Loucy (cell line): ENCODE results near the gene CDK15.

Experiments
- H2AFZ ChIP-seq: fragments of 200-600 bp; sonication (generic); 2 replicates; pipeline ENCODE4 v1.6.0; 2016; ENCODE audit warnings: antibody characterized with exemption, mild to moderate bottlenecking, low read length, moderate library complexity
- H3F3A ChIP-seq: fragments of 200-600 bp; 2 replicates; pipeline ENCODE4 v1.6.0; 2016; ENCODE audit warnings: antibody characterized with exemption, low read depth, mild to moderate bottlenecking
- H3K27me3 ChIP-seq: fragments of 200-600 bp; sonication (generic); 2 replicates; pipeline ENCODE4 v1.6.1; 2014; ENCODE audit warnings: low read length, mild to moderate bottlenecking; ENCODE audit not compliant: insufficient read depth, poor library complexity, severe bottlenecking
- H3K36me3 ChIP-seq: fragments of 200-600 bp; sonication (generic); 2 replicates; pipeline ENCODE4 v1.6.1; 2016; ENCODE audit warnings: low read length; ENCODE audit not compliant: insufficient read depth
- H3K4me1 ChIP-seq: fragments of 200-600 bp; sonication (generic); 2 replicates; pipeline ENCODE4 v1.5.1; 2014; ENCODE audit warnings: low read length, mild to moderate bottlenecking; ENCODE audit not compliant: insufficient read depth, poor library complexity, severe bottlenecking
- H3K4me2 ChIP-seq: fragments of 200-600 bp; sonication (generic); 2 replicates; pipeline ENCODE4 v1.6.0; 2014; ENCODE audit warnings: antibody characterized with exemption, low read length, low read depth, mild to moderate bottlenecking; ENCODE audit not compliant: poor library complexity, severe bottlenecking
- H3K4me3 ChIP-seq: fragments of 200-600 bp; sonication (generic); 2 replicates; pipeline ENCODE4 v1.5.1; 2014; ENCODE audit warnings: low read length, mild to moderate bottlenecking, mixed read lengths; ENCODE audit not compliant: poor library complexity, severe bottlenecking
- H3K79me2 ChIP-seq: fragments of 200-600 bp; sonication (generic); 2 replicates; pipeline ENCODE4 v1.6.1; 2014; ENCODE audit warnings: low read length; ENCODE audit not compliant: insufficient read depth
- H3K9ac ChIP-seq: fragments of 200-600 bp; sonication (generic); 2 replicates; pipeline ENCODE4 v1.6.0; 2014; ENCODE audit warnings: mild to moderate bottlenecking, low read depth, low read length, moderate library complexity; ENCODE audit not compliant: poor library complexity, severe bottlenecking
- H3K9me2 ChIP-seq: fragments of 200-600 bp; sonication (generic); replicated peaks from 2 replicates; pipeline ENCODE4 v1.6.1; 2016; ENCODE audit warnings: low read depth, low read length, mixed read lengths
- H3K9me3 ChIP-seq: fragments of 200-600 bp; sonication (generic); 2 replicates; pipeline ENCODE4 v1.6.1; 2014; ENCODE audit warnings: mild to moderate bottlenecking, antibody characterized with exemption, low read length, low read depth; ENCODE audit not compliant: insufficient read depth
- H4K20me1 ChIP-seq: fragments of 200-600 bp; sonication (generic); 2 replicates; pipeline ENCODE4 v1.6.0; 2014; ENCODE audit warnings: antibody characterized with exemption, low read length, mild to moderate bottlenecking; ENCODE audit not compliant: insufficient read depth, poor library complexity, severe bottlenecking
- CTCF ChIP-seq: fragments of 200-600 bp; sonication (generic); conservative IDR thresholded peaks from 2 replicates; pipeline ENCODE4 v1.5.1; 2014; ENCODE audit warnings: mild to moderate bottlenecking, antibody characterized with exemption, low read length
- EZH2phosphoT487 ChIP-seq: fragments of 200-600 bp; IDR thresholded peaks from 2 replicates; pipeline ENCODE4 v1.6.1; 2018; ENCODE audit warnings: antibody characterized with exemption, mild to moderate bottlenecking, moderate library complexity, borderline replicate concordance

Gene CDK15

GRCh38 chr2:201806442-201807170 lies at the start of gene CDK15:
Gene CDK15, plus strand, starts transcription at chr2:201806537. Its CDS starts 128 bp downstream, at chr2:201806665.
- H3K4me2 ChIP-seq: no peak within 1 kb of the TSS
- H3K36me3 ChIP-seq: no peaks in the 10 kb centered on the region
- H3K4me1 ChIP-seq: no peaks in the 10 kb centered on the region
- H3F3A ChIP-seq: no peaks in the 10 kb centered on the region
- H3K9me3 ChIP-seq: no peaks in the 10 kb centered on the region
- no peaks in the 10 kb centered on the region for H3K27me3 ChIP-seq
- no peaks in the 10 kb centered on the region for H3K79me2 ChIP-seq
- H3K9me2 ChIP-seq: no peaks in the 10 kb centered on the region
- TF ChIP-seq CTCF (no peak), EZH2phosphoT487 (no peak)
- no peaks in the 10 kb centered on the region for H4K20me1 ChIP-seq
- no peak within 1 kb of the TSS for H2AFZ ChIP-seq
- no peak within 1 kb of the TSS for H3K9ac ChIP-seq
- H3K4me3 ChIP-seq: no peak within 1 kb of the TSS

DNA sequence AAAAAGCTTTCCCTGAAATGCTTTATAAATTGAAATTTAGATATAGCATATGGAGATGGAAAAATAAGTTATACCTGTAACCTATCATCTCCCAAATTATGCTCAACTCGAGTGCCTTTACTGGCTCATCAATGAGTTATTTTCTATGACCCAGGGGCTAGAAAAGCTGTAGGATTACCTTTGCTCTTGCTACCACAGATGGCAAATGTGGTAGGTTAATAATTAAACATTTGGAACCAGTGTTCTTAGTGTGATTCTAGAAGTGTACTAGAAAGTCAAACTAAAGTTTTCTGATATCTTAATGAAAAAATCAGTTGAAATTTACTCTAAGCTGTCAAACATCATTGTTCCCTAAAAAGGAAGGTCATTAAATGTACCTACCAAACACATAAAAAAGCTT lies 48.1 kb upstream of the CDK15 start:
- H3K4me3 ChIP-seq: no peak overlapping the region
- no peaks in the 10 kb centered on the region for H4K20me1 ChIP-seq
- H3K4me2 ChIP-seq: no peak overlapping the region
- H3K27me3 ChIP-seq: no peaks in the 10 kb centered on the region
- no peak overlapping the region for H3K9ac ChIP-seq
- H3F3A ChIP-seq: no peaks in the 10 kb centered on the region
- H3K9me2 ChIP-seq: no peaks in the 10 kb centered on the region
- no peaks in the 10 kb centered on the region for H3K79me2 ChIP-seq
- H3K36me3 ChIP-seq: peaks cover 9% of the 10 kb centered on the region; the same call in 1 of the 2 replicates
- H3K4me1 ChIP-seq: no peaks in the 10 kb centered on the region
- no peak overlapping the region for H2AFZ ChIP-seq
- TF ChIP-seq CTCF: no peak
- TF ChIP-seq EZH2phosphoT487: no peak
- H3K9me3 ChIP-seq: no peaks in the 10 kb centered on the region

GRCh38 chr2:201758873-201759272 lies 47.5 kb upstream of the CDK15 start:
- H3K36me3 ChIP-seq: peaks cover 9% of the 10 kb centered on the region; the same call in 1 of the 2 replicates
- H3K9me3 ChIP-seq: no peaks in the 10 kb centered on the region
- TF ChIP-seq CTCF (no peak), EZH2phosphoT487 (no peak)
- no peak overlapping the region for H2AFZ ChIP-seq
- no peaks in the 10 kb centered on the region for H3K4me1 ChIP-seq
- H4K20me1 ChIP-seq: no peaks in the 10 kb centered on the region
- H3K4me3 ChIP-seq: no peak overlapping the region
- no peak overlapping the region for H3K4me2 ChIP-seq
- H3K79me2 ChIP-seq: no peaks in the 10 kb centered on the region
- H3F3A ChIP-seq: no peaks in the 10 kb centered on the region
- H3K9ac ChIP-seq: no peak overlapping the region
- no peaks in the 10 kb centered on the region for H3K27me3 ChIP-seq
- H3K9me2 ChIP-seq: no peaks in the 10 kb centered on the region
